Loucy (cell line): ENCODE data around the gene PLCG1.

Experiments
- CTCF ChIP-seq: fragments of 200-600 bp; sonication (generic); conservative IDR thresholded peaks from 2 replicates; pipeline ENCODE4 v1.5.1; 2014; ENCODE audit warnings: mild to moderate bottlenecking, antibody characterized with exemption, low read length
- EZH2phosphoT487 ChIP-seq: fragments of 200-600 bp; IDR thresholded peaks from 2 replicates; pipeline ENCODE4 v1.6.1; 2018; ENCODE audit warnings: antibody characterized with exemption, mild to moderate bottlenecking, moderate library complexity, borderline replicate concordance

- no peak for TF ChIP-seq CTCF
- no peak for TF ChIP-seq EZH2phosphoT487
Measured at GRCh38 chr20:41161886-41162285, 24.5 kb downstream of the PLCG1 start.
